SKM-1 (cell line): ENCODE measurements around the gene NLRP1.
A peak's percentile ranks its signal among the peaks of the same experiment; 100 is the strongest.

Experiments
- DNase-seq: peaks from one replicate; lab custom pipeline; 2025; ENCODE audit not compliant: unreplicated experiment; lab: John Stamatoyannopoulos, UW

The NLRP1 gene

GRCh38 chr17:5584383-5585286 is at the start of gene NLRP1:
Gene NLRP1 (minus strand): TSS chr17:5584509. CDS start chr17:5583957, 552 bp downstream.
- peak; percentile 51 for DNase-seq

GRCh38 chr17:5631958-5632590 is 47.8 kb upstream of the NLRP1 start:
- DNase-seq, result no peak

GRCh38 chr17:5630434-5630833 is 46.1 kb upstream of the NLRP1 start:
- DNase-seq, result no peak

GRCh38 chr17:5629128-5629527 is 44.8 kb upstream of the NLRP1 start:
- DNase-seq, result no peak

- DNase-seq, result no peak
Observed at GRCh38 chr17:5628262-5628661, 44.0 kb upstream of the NLRP1 start.

GRCh38 chr17:5624211-5624610 is 39.9 kb upstream of the NLRP1 start:
- no peak for DNase-seq

GRCh38 chr17:5621729-5622128 is 37.4 kb upstream of the NLRP1 start:
- DNase-seq, result no peak

GRCh38 chr17:5621026-5621425 is 36.7 kb upstream of the NLRP1 start:
- no peak for DNase-seq

GRCh38 chr17:5619088-5619740 is 34.9 kb upstream of the NLRP1 start:
- peak; percentile 100 for DNase-seq

GRCh38 chr17:5618476-5618875 is 34.2 kb upstream of the NLRP1 start:
- DNase-seq, result no peak

GRCh38 chr17:5615476-5615875 is 31.2 kb upstream of the NLRP1 start:
- no peak for DNase-seq

- DNase-seq, result no peak
Observed at GRCh38 chr17:5610956-5611355, 26.6 kb upstream of the NLRP1 start.

GRCh38 chr17:5608399-5609112 is 24.2 kb upstream of the NLRP1 start:
- DNase-seq, result no peak

GRCh38 chr17:5607946-5608345 is 23.6 kb upstream of the NLRP1 start:
- no peak for DNase-seq

- no peak for DNase-seq
Observed at GRCh38 chr17:5605452-5605851, 21.1 kb upstream of the NLRP1 start.

GRCh38 chr17:5600041-5600440 is 15.7 kb upstream of the NLRP1 start:
- no peak for DNase-seq

GRCh38 chr17:5598457-5598856 is 14.1 kb upstream of the NLRP1 start:
- no peak for DNase-seq

GRCh38 chr17:5596421-5596820 is 12.1 kb upstream of the NLRP1 start:
- no peak for DNase-seq

- no peak for DNase-seq
Observed at GRCh38 chr17:5595831-5596230, 11.5 kb upstream of the NLRP1 start.

GRCh38 chr17:5592382-5592781 is 8.1 kb upstream of the NLRP1 start:
- no peak for DNase-seq

- no peak for DNase-seq
Observed at GRCh38 chr17:5591966-5592365, 7.7 kb upstream of the NLRP1 start.
